SKM-1 (cell line): ENCODE results near the gene ZC2HC1C.
A peak's percentile ranks its signal among the peaks of the same experiment; 100 is the strongest.

ENCODE experiments used
- DNase-seq: peaks from one replicate; lab custom pipeline; 2025; ENCODE audit not compliant: unreplicated experiment; lab: John Stamatoyannopoulos, UW

The ZC2HC1C gene

DNA sequence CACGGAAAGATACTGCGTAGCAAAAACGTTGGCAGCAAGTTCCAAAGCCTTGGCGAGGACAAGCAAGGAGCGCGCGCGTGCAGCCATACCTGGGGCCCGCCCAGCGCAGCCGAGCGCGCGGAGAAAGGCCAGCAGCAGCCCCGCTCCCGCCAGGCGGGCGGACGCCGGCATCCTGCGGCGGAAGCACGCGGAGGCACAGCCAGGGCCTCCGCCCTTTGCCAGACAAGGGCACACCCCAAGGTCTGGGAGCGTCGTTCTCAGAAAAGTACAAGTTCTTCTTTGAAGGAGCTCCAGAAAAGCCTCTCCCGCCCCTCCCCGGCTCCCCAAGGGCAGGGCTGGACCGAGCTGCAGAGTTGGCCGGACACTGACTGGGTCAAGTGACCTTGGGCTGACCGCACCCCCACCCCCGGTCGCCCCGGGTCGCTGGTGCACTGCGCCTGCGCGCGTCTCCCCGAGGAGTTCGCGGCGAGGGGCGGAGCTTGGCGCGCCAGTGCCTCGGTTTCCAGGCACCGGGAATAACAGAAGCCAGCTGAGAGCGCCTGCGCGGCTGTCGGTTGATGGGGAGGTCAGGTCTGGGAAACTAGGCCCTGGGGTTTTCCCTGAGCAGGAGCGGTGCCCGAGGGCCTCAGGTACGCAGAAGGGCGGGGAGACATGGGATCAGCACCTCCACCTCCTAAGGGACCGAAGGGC is at the start of gene ZC2HC1C:
Gene ZC2HC1C (plus strand): TSS at position 521 of the 690 bp plus-strand sequence. CDS start 933 bp downstream, outside the sequence.
- peak; percentile 15 for DNase-seq

- no peak for DNase-seq
Observed at GRCh38 chr14:75022655-75023054, 46.8 kb upstream of the ZC2HC1C start.

GRCh38 chr14:75023108-75023507 is 46.3 kb upstream of the ZC2HC1C start:
- DNase-seq = no peak

DNA sequence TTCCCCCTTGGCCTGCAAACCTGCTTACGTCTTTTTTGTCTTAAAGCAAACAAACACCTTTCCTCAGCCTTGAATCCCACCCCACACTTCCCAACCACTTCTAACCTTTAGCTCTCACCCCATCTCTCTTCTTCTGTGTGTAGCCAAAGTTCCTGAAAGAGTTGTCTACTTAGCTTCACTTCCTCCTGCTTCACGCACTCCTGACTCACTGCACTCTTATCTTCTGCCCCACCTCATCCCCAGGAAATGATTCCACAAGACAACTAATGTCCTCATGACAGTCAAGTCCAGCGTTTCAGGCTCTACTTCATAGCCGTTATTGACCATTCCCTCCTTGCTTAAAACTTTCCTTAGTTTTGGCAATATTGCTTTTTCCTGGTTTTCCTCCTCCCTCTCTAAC is 44.4 kb upstream of the ZC2HC1C start:
- DNase-seq = no peak

DNA sequence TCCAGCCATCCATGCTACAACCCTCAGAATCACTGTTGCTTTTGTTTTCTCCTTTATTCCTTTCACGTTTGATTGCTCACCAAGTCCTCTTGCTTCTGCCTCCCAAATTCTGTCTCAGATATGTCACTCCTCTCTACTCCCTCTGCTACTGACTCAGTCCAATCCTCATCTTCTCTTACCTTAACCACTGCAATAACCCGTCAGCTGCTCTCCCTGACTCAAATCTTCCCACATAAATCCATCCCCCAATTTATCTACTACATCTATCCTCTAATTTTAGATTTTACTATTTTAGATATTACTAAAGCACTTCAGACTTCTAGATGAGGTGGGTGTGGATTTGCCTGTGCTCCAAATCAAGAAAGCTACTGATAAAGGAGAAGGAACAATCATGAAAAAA is 43.6 kb upstream of the ZC2HC1C start:
- DNase-seq = no peak

DNA sequence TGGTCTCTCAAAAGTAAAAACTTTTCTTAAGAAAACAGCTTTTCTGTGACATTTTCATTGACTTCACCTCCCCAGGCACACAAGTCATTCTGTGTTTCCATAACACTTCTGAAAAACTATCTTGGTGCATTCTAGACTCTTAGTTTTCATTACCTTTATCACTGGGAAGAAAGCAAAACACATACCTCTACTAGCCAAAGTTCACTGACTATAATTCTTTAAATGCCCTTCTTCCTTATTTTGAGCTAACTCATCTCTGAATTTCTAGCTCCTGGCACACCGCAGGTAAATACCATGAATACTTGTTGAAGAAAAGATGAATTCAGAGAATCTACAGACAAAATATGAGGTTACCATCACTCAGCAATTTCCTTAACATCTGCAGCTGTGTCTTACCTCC is 39.3 kb upstream of the ZC2HC1C start:
- DNase-seq = no peak

- DNase-seq = no peak
Observed at GRCh38 chr14:75032939-75033338, 36.5 kb upstream of the ZC2HC1C start.

GRCh38 chr14:75040507-75040906 is 28.9 kb upstream of the ZC2HC1C start:
- DNase-seq = no peak

DNA sequence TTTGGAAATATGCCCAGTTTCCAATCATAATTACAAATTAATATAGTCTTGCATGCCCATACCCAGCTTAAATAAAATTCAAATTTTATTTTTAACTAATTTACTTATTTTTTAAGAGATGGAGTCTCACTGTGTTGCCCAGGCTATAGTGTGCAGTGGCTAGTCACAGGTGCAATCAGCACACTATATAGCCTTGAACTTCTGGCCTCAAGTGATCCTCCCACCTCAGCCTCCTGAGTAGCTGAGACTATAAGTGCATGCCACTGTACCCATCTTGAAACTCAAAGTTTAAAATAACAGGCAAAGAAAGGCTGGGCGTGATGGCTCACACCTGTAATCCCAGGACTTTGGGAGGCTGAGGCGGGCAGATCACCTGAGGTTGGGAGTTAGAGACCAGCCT is 28.5 kb upstream of the ZC2HC1C start:
- DNase-seq = no peak

- DNase-seq = no peak
Observed at GRCh38 chr14:75041613-75042012, 27.8 kb upstream of the ZC2HC1C start.

DNA sequence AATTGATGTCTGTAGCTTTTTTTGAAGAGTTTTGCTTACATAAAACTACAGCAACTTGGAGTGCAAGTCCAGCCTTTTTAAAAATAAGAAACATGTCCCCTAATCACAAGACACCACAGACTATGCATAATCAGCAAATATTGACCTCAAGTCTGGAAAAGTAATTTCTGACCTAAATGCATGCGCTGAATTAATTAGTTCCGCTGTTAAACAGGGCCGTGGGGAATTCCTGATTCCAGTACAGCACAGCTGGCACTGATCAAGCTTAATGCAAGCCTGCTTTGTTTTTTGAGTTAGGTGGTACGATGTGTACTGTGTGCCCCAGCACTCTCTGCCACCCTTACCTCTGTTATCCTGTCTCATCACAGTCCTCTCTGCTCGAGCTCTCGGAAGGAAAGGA is 27.4 kb upstream of the ZC2HC1C start:
- no peak for DNase-seq

DNA sequence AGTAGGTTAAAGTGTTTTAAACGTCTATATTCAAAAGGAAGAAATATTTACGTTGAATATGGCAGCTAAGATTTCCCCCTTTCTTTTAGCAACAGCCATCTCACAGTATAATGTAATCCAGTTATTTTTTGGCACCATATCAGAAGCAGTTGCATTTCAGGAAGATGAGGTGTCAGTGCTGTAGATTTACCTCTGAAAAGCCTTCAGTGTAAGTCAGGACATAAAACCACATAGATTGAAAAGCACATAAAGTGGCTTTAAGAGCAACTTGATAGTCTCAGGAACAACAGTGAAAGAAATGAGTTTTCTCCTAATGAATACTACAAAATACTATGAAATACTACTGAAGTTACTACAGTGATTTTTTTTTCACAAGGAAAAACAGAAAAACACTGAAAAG is 25.1 kb upstream of the ZC2HC1C start:
- DNase-seq = no peak

- DNase-seq = no peak
Observed at GRCh38 chr14:75044752-75045151, 24.7 kb upstream of the ZC2HC1C start.

- DNase-seq = no peak
Observed at GRCh38 chr14:75046275-75046674, 23.2 kb upstream of the ZC2HC1C start.

DNA sequence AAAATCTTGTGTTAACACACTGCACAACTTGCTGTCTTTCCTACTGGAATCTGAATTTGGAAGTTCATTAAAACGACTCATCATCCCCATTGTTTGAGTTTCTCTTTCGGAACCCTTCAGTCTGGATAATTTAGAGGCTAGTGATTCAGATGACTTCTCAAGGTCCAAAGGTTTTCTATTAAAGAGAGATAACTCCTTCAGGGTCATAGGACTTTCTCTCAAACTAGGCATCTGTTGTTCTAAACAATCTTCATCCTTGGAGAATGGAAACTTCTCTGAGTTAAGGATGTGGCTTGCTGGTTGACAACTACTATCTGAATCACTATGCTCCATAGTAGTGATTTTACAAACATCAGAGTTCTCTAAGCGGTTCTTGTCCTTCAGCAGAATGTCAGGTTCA is 22.5 kb upstream of the ZC2HC1C start:
- no peak for DNase-seq

GRCh38 chr14:75047506-75047905 is 21.9 kb upstream of the ZC2HC1C start:
- DNase-seq = no peak

- DNase-seq = no peak
Observed at GRCh38 chr14:75048101-75048500, 21.3 kb upstream of the ZC2HC1C start.

- DNase-seq = no peak
Observed at GRCh38 chr14:75049136-75049535, 20.3 kb upstream of the ZC2HC1C start.

GRCh38 chr14:75049731-75050201 is 19.7 kb upstream of the ZC2HC1C start:
- no peak for DNase-seq

DNA sequence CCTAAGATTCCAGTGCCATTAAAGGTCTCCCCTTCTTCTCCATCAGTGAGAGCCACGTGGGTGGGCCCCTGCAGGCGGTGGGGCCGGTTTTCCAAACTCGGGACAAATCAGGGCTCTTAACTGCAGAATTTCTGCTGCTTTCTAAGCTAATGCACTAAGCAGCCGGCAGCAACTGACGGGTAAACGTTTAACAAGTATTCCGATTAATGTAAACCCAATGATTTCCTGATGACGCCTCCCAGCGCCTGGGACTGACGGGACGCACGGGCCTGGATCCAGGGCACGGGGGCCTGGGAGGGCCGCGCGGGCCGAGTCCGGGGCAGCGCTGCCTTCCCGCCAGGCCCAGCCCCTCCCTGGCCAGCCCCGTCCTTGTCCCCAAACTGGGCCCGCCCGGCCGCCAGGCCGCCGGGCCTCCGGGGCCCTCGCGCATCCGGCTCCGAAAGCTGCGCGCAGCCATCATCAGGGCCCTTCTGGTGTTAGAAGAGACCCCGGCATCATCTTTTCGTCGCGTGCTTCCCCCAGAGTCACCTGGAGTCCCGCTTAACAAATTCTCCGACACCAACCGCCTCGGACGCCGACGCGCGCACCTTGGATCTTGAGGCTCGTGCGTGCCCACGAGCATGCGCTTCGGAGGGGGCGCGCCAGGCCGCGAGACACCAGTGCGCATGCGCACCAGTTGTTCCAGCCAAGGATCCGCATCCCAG is 18.4 kb upstream of the ZC2HC1C start, which contains the start of gene MLH3:
Gene MLH3 (minus strand): TSS at position 616 of the 704 bp plus-strand sequence. CDS start 1,812 bp downstream, outside the sequence.
- peak; percentile 19 for DNase-seq

DNA sequence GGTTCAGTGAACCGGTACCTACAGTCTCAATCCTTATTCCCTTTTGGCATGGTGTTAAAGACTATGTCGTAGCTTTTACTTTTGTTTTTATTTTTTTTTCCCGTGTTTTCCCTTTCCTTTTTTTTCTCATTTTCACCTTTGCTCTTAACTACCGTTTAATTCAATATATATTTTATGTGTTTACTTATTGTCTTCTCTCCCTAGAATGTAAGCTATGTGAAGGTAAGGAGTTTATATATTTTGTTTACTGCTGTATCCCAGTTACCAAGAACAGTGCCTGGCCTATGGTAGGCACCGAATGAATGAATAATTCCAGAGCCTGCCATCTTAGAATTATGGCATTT is 17.9 kb upstream of the ZC2HC1C start:
- DNase-seq = no peak
